Endodermal cell (in vitro differentiated cells): ENCODE measurements around the gene NRG2. TPM values are rescaled to one million over a fixed set of nuclear protein-coding genes. Genes with fewer than 3 reads are reported as not detected.

Experiments used
- DNase-seq: peaks from one replicate; pipeline ENCODE4 v3.0.0-alpha.2; 2017
- H3K27ac ChIP-seq: 2 replicates; pipeline ENCODE4 v1.5.1; 2013; ENCODE audit warnings: mild to moderate bottlenecking, low read depth, low read length, moderate library complexity
- H3K27me3 ChIP-seq: 2 replicates; pipeline ENCODE4 v1.6.1; 2013; ENCODE audit warnings: mild to moderate bottlenecking, low read length, moderate library complexity; ENCODE audit not compliant: insufficient read depth, control insufficient read depth, poor library complexity, severe bottlenecking
- H3K36me3 ChIP-seq: 2 replicates; pipeline ENCODE4 v1.7.0; 2013; ENCODE audit warnings: mild to moderate bottlenecking, low read length, moderate library complexity; ENCODE audit not compliant: control insufficient read depth, insufficient read depth
- H3K4me1 ChIP-seq: one replicate; pipeline ENCODE4 v1.7.0; 2013; ENCODE audit warnings: low read length; ENCODE audit not compliant: control insufficient read depth, insufficient read depth
- H3K4me3 ChIP-seq: 2 replicates; pipeline ENCODE4 v1.5.1; 2013; ENCODE audit warnings: mild to moderate bottlenecking, low read length, moderate library complexity
- H3K9ac ChIP-seq: 2 replicates; pipeline ENCODE4 v1.6.1; 2013; ENCODE audit warnings: mild to moderate bottlenecking, low read length, moderate library complexity; ENCODE audit not compliant: poor library complexity, severe bottlenecking; ENCODE audit errors: extremely low read depth
- H3K9me3 ChIP-seq: 2 replicates; pipeline ENCODE4 v1.6.1; 2013; ENCODE audit warnings: mild to moderate bottlenecking, low read length, moderate library complexity; ENCODE audit not compliant: control insufficient read depth
- H3K27ac Mint-ChIP-seq: 2 replicates; pipeline ENCODE4 v1.8.0; 2020; ENCODE audit warnings: mixed read lengths
- H3K27me3 Mint-ChIP-seq: 2 replicates; pipeline ENCODE4 v1.8.0; 2021; ENCODE audit warnings: mild to moderate bottlenecking, mixed read lengths; ENCODE audit not compliant: insufficient read depth
- H3K36me3 Mint-ChIP-seq: 2 replicates; pipeline ENCODE4 v1.8.0; 2020; ENCODE audit warnings: low read depth, mixed read lengths
- H3K4me1 Mint-ChIP-seq: 2 replicates; pipeline ENCODE4 v1.8.0; 2020; ENCODE audit warnings: mixed read lengths
- H3K4me3 Mint-ChIP-seq: 2 replicates; pipeline ENCODE4 v1.8.0; 2020; ENCODE audit warnings: mild to moderate bottlenecking, moderate library complexity, mixed read lengths
- H3K9me3 Mint-ChIP-seq: 2 replicates; pipeline ENCODE4 v1.8.0; 2020; ENCODE audit warnings: mild to moderate bottlenecking, mixed read lengths
- CTCF ChIP-seq: fragments of 200-600 bp; sonication (generic); conservative IDR thresholded peaks from 2 replicates; pipeline ENCODE4 v1.5.0; 2021; ENCODE audit warnings: antibody characterized with exemption, mild to moderate bottlenecking
- WGBS, 2 experiments: methylation state at CpG; one replicate each; pipeline versions ENCODE4 v1.1.5 to v1.1.7; 2013; ENCODE audit warnings: missing lambda C conversion rate in 2 of 2, mixed read lengths in 1 of 2; ENCODE audit not compliant: insufficient coverage in 1 of 2, insufficient read length in 1 of 2; 5-methylcytosine and 5-hydroxymethylcytosine counted together
- total RNA-seq, 2 donors: library from RNA; stranded (reverse); fragmentation: NEBNext Ultra II Directional in 1 of 2; extraction: Animal tissue kit (Norgen Biotek cat#: 25700) in 1 of 2; gene quantifications; 2 replicates in 1 of 2; 3 replicates in 1 of 2; pipeline ENCODE4 v1.2.1, GENCODE V29; 2021

The NRG2 gene
- total RNA-seq, 2 donors from 2014 or later: 10.8 to 12.5 TPM

- Histone ChIP-seq H3K27ac (no peak overlapping the region), H3K9ac (no peak overlapping the region), H3K4me1 (no peaks in the 10 kb centered on the region), H3K4me3 (no peak overlapping the region), H3K27me3 (peaks cover 15% of the 10 kb centered on the region), H3K36me3 (no peaks in the 10 kb centered on the region), H3K9me3 (no peaks in the 10 kb centered on the region)
- Mint-ChIP-seq H3K9me3 (peaks cover 2% of the 10 kb centered on the region), H3K4me3 (no peak overlapping the region), H3K27ac (no peak overlapping the region), H3K4me1 (no peaks in the 10 kb centered on the region), H3K36me3 (no peaks in the 10 kb centered on the region), H3K27me3 (peaks cover 44% of the 10 kb centered on the region)
- DNase-seq: no peak
- no peak for TF ChIP-seq CTCF
- WGBS, 2 experiments: 85 to 88% methylated on average over 18 to 25 of the region's 25 CpGs
Observed at GRCh38 chr5:139822553-139823425, 220.3 kb downstream of the NRG2 start.

- H3K4me3 Mint-ChIP-seq: no peak overlapping the region
- no peaks in the 10 kb centered on the region for H3K4me1 ChIP-seq
- no peaks in the 10 kb centered on the region for H3K9me3 ChIP-seq
- DNase-seq: no peak
- H3K4me1 Mint-ChIP-seq: no peaks in the 10 kb centered on the region
- no peak overlapping the region for H3K27ac ChIP-seq
- H3K27me3 Mint-ChIP-seq: peaks cover 36% of the 10 kb centered on the region
- H3K9me3 Mint-ChIP-seq: peaks cover 2% of the 10 kb centered on the region
- WGBS, 2 experiments: 87 to 90% methylated on average over 8 to 11 of the region's 11 CpGs
- peaks cover 15% of the 10 kb centered on the region for H3K27me3 ChIP-seq
- no peak overlapping the region for H3K9ac ChIP-seq
- H3K36me3 ChIP-seq: no peaks in the 10 kb centered on the region
- no peak for TF ChIP-seq CTCF
- no peak overlapping the region for H3K4me3 ChIP-seq
- H3K36me3 Mint-ChIP-seq: no peaks in the 10 kb centered on the region
- H3K27ac Mint-ChIP-seq: no peak overlapping the region
Observed at GRCh38 chr5:139821806-139822552, 221.1 kb downstream of the NRG2 start.

DNA sequence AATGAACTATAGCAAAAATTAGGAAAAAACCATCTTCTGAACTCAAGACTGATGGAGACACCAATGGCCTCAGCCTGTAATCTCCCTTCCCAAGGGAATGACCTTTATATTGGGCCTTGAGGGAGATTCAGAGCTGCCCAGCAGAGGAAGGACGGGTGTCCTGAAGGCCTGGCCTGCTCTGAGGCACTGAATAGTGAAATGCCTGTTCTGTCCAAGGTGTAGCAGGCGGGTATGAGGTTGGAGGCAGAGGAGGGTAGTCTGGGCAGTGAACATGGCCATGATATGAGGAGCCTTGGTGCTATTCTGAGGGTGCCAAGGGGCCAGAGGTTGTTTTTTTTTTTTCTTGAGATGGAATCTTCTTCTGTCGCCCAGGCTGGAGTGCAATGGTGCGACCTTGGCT lies 222.5 kb downstream of the NRG2 start:
- Histone ChIP-seq H3K27me3 (peaks cover 21% of the 10 kb centered on the region), H3K9ac (no peak overlapping the region), H3K36me3 (no peaks in the 10 kb centered on the region), H3K9me3 (no peaks in the 10 kb centered on the region), H3K4me3 (no peak overlapping the region), H3K27ac (no peak overlapping the region), H3K4me1 (no peaks in the 10 kb centered on the region)
- H3K27me3 Mint-ChIP-seq: peaks cover 27% of the 10 kb centered on the region
- 80 to 83% methylated on average over 1 to 4 of the region's 4 CpGs for WGBS, 2 experiments
- DNase-seq: no peak
- H3K27ac Mint-ChIP-seq: no peak overlapping the region
- H3K9me3 Mint-ChIP-seq: peaks cover 2% of the 10 kb centered on the region
- H3K4me1 Mint-ChIP-seq: no peaks in the 10 kb centered on the region
- H3K4me3 Mint-ChIP-seq: no peak overlapping the region
- no peak for TF ChIP-seq CTCF
- no peaks in the 10 kb centered on the region for H3K36me3 Mint-ChIP-seq
